Cardiac muscle cell (in vitro differentiated cells and primary cell): ENCODE data around the gene FBXL19. TPM values are rescaled to one million over a fixed set of nuclear protein-coding genes. Genes with fewer than 3 reads are reported as not detected.

ENCODE experiments used
- DNase-seq, 2 donors: peaks; one replicate each; pipeline versions ENCODE4 v3.0.0 to v3.0.0-alpha.2; 2010 to 2017; ENCODE audit warnings: low read depth in 1 of 2, low spot score in 1 of 2
- H3K27ac ChIP-seq: fragments of 200-600 bp; sonication (generic); 2 replicates; pipeline ENCODE4 v1.5.1; 2016
- H3K27me3 ChIP-seq: fragments of 200-600 bp; sonication (generic); 2 replicates; pipeline ENCODE4 v1.6.0; 2016; ENCODE audit warnings: control low read depth
- H3K36me3 ChIP-seq: fragments of 200-600 bp; sonication (generic); 2 replicates; pipeline ENCODE4 v1.5.1; 2016; ENCODE audit warnings: control low read depth
- H3K4me1 ChIP-seq: fragments of 200-600 bp; sonication (generic); 2 replicates; pipeline ENCODE4 v1.8.1; 2017; ENCODE audit warnings: low read depth, mild to moderate bottlenecking, mixed run types
- H3K4me3 ChIP-seq: fragments of 200-600 bp; sonication (generic); 2 replicates; pipeline ENCODE4 v1.5.1; 2016; ENCODE audit warnings: mild to moderate bottlenecking
- H3K9me3 ChIP-seq: fragments of 200-600 bp; sonication (generic); 2 replicates; pipeline ENCODE4 v1.5.1; 2017; ENCODE audit warnings: low read depth, mild to moderate bottlenecking, control low read depth
- CTCF ChIP-seq: IDR thresholded peaks from 2 replicates; pipeline ENCODE4 v1.5.1; 2012; ENCODE audit warnings: low read depth, mild to moderate bottlenecking, low read length
- polyA plus RNA-seq: library from polyadenylated mRNA; unstranded; fragments of >200 nt; fragmentation: Nextera tagmentation; extraction: Ambion mirVana; gene quantifications from 2 replicates; pipeline ENCODE4 v1.2.1, GENCODE V29; 2016
- total RNA-seq: library from RNA; depleted of rRNA; stranded (reverse); fragments of >200 nt; gene quantifications from 2 replicates; pipeline ENCODE4 v1.2.3, GENCODE V29; 2016

Gene FBXL19
- total and polyA plus RNA-seq, 2 experiments from 2014 or later: 4.0 to 60.0 TPM

GRCh38 chr16:30912794-30913412 is 10.5 kb upstream of the FBXL19 start:
- no peaks in the 10 kb centered on the region for H3K27me3 ChIP-seq
- no peaks in the 10 kb centered on the region for H3K4me1 ChIP-seq
- no peaks in the 10 kb centered on the region for H3K36me3 ChIP-seq
- no peak for DNase-seq
- no peak overlapping the region for H3K27ac ChIP-seq
- no peak overlapping the region for H3K4me3 ChIP-seq
- no peak for TF ChIP-seq CTCF
- no peaks in the 10 kb centered on the region for H3K9me3 ChIP-seq

- Histone ChIP-seq H3K4me1 (no peaks in the 10 kb centered on the region), H3K4me3 (no peak overlapping the region), H3K27me3 (no peaks in the 10 kb centered on the region), H3K27ac (no peak overlapping the region), H3K36me3 (no peaks in the 10 kb centered on the region), H3K9me3 (no peaks in the 10 kb centered on the region)
- no peak for DNase-seq
- no peak for TF ChIP-seq CTCF
Measured at GRCh38 chr16:30914830-30915229, 8.5 kb upstream of the FBXL19 start.

GRCh38 chr16:30918614-30919013 is 4.8 kb upstream of the FBXL19 start:
- no peaks in the 10 kb centered on the region for H3K27me3 ChIP-seq
- H3K36me3 ChIP-seq: no peaks in the 10 kb centered on the region
- H3K9me3 ChIP-seq: no peaks in the 10 kb centered on the region
- DNase-seq: no peak
- no peak for TF ChIP-seq CTCF
- no peak overlapping the region for H3K27ac ChIP-seq
- H3K4me3 ChIP-seq: no peak overlapping the region
- no peaks in the 10 kb centered on the region for H3K4me1 ChIP-seq

- no peak overlapping the region for H3K27ac ChIP-seq
- DNase-seq: no peak
- H3K9me3 ChIP-seq: no peaks in the 10 kb centered on the region
- H3K4me3 ChIP-seq: no peak overlapping the region
- TF ChIP-seq CTCF: no peak
- no peaks in the 10 kb centered on the region for H3K27me3 ChIP-seq
- no peaks in the 10 kb centered on the region for H3K4me1 ChIP-seq
- H3K36me3 ChIP-seq: no peaks in the 10 kb centered on the region
Measured at GRCh38 chr16:30920891-30921290, 2.5 kb upstream of the FBXL19 start.

- no peak for DNase-seq
- no peaks in the 10 kb centered on the region for H3K27me3 ChIP-seq
- H3K4me1 ChIP-seq: no peaks in the 10 kb centered on the region
- H3K9me3 ChIP-seq: no peaks in the 10 kb centered on the region
- H3K36me3 ChIP-seq: no peaks in the 10 kb centered on the region
- TF ChIP-seq CTCF: no peak
- no peak overlapping the region for H3K27ac ChIP-seq
- H3K4me3 ChIP-seq: no peak overlapping the region
Measured at GRCh38 chr16:30921459-30921747, 2.0 kb upstream of the FBXL19 start.
